GM21381 (cell line): ENCODE measurements around the gene SMCO1.
"Not testable (repeated sequence)": the region's sequence is repeated elsewhere in the genome, so short reads cannot be mapped to it uniquely, and the experiment has no call there.

ENCODE experiments used
- ATAC-seq: cut with Tn5 transposase; IDR thresholded peaks from one replicate; pipeline ENCODE4 v1.9.1; 2021; ENCODE audit warnings: mild to moderate bottlenecking, moderate library complexity; ENCODE audit not compliant: unreplicated experiment

The SMCO1 gene

DNA sequence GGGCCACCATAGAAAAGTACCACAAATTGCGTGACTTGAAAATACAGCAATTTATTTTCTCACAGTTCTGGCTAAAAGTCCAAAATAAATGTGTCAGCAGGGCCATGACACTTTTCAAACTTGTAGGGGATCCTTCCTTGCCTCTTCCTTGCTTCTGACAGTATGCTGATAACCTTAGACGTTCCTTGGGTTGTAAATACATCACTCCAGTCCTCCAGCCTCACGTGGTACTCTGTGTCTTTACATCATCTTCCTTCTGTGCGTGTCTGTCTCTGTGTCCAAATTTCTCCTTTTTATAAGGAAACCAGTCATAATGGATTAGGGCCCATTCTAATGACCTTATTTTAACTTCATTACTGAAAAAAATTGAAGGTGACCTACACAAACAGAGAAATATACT lies 19.0 kb downstream of the SMCO1 start:
- ATAC-seq, result no peak

DNA sequence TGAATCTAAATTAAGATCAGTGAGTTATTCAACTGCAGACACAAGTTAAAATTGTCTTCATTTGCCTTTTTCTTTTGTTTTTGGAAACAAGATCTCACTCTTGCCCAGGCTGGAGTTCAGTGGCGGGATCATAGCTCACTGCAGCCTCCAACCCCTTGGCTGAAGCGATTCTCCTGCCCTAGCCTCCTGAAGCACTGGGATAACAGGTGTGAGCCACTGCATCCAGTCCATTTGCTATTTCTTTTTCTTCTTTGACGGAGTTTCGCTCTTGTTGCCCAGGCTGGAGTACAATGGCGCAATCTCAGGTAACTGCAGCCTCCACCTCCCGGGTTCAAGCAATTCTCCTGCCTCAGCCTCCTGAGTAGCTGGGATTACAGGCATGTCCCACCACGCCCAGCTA lies 21.9 kb downstream of the SMCO1 start:
- ATAC-seq, result no peak

DNA sequence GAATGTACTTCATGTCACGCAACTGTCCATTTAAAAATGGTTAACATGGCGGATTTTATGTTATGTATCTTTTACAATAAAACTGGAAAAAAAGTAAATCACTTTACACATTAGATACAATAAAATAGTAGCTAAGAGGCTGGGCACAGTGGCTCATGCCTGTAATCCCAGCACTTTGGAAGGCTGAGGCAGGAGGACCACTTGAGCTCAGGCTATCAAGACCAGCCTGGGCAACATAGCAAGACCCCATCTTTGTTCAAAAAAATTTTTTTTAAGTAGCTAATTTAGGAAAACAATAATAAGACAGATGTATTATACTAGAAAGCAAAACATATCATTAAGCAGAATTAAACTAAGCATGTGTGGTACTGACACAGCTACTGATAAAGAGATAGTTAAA lies 23.1 kb downstream of the SMCO1 start:
- no peak for ATAC-seq

DNA sequence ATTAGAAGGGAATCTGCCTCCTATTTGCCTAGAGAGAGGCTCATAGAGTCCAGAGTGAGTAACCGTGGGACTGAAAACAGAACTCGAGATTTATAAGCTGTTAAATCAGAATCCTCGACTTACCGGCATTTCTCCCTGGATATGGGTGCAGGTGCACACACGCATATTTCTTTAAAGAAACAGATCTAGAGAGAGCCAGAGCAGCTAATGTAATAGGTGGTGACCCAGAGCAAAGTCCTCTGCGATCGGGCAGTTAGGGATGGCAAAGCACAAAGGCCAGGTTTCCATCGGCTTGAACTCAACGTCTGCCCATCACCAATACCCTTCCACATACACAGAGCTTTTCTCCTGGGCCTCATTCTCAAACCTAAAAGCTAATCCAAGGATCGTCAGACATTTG lies 25.4 kb downstream of the SMCO1 start:
- ATAC-seq, result no peak

DNA sequence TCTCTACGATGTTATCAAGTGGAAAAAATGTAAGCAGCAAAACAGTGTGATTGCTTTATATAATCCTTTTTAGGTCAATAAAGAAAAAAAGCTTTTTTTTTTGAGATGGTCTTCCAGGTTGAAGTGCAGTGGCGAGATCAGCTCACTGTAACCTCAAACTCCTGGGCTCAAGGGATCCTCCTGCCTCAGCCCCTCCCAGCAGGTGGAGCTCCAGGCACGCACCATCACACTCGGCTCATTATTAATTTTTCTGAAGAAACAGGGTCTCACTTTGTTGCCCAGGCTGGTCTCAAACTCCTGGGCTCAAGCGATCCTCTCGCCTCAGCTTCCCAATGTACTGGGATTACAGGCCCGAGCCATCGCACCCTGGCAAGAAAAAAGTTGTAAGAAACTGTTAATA lies 28.9 kb downstream of the SMCO1 start:
- ATAC-seq, result no peak

DNA sequence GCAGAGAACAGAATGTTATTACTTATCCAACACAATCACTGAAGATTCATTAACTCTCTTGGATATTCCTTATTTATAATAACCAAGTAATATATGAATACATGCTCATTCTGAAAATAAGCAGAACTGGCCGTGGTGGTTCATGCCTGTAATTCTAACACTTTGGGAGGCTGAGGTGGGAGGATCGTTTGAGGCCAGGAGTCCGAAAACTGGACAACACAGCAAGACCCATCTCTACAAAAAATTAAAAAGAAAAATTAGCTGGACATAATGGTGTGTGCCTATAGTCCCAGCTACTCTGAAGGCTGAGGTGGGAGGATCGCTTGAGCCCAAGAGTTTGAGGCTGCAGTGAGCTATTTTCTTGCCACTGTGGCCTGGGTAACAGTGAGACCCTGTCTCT lies 37.5 kb downstream of the SMCO1 start:
- ATAC-seq, result no peak

DNA sequence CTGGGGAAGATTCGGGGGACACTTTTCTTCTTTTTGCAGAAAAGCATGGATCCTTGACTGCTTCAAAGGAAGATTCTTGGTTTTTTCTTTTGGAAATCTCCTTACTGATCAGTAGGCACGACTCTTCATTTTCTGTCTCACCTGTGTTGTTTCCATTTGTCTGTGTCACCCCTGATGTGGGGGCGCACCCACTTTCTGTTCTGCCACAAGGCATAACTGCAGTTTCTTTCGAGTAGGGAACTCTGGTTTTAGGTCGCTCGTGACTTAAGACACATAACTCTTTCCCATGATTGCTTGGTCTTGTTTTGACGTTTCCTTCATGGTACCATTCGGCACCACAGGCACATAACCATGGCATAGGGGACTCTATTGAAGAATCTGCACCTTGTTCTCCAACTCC lies 42.9 kb downstream of the SMCO1 start:
- no peak for ATAC-seq

DNA sequence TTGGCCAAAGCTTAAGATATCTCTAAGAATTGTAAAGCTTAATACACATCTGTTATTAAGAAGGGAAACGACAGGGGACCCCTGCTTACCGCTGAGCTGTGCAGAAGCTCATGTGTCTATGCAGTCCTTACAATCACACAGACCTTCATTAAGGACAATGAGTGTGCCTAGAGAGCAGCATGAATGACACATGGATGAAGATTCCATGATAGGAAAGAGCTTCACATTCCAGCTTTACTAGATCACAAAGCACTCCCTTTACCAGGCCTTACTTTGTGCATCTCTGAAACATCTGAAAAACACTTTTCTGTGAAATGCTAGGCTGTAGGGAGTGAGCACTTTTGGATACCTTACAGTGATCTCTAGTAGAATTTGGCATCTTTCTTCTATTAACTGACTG lies 43.6 kb downstream of the SMCO1 start:
- no peak for ATAC-seq

DNA sequence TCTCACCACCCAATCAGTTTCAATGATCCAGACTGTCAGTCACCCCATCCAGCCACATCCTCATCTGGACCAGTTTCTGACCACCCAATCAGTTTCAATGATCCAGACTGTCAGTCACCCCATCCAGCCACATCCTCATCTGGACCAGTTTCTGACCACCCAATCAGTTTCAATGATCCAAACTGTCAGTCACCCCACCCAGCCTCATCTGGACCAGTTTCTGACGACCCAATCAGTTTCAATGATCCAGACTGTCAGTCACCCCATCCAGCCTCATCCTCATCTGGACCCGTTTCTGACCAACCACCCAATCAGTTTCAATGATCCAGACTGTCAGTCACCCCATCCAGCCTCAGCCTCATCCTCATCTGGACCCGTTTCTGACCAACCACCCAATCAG lies 45.0 kb downstream of the SMCO1 start:
- not testable (repeated sequence) for ATAC-seq

DNA sequence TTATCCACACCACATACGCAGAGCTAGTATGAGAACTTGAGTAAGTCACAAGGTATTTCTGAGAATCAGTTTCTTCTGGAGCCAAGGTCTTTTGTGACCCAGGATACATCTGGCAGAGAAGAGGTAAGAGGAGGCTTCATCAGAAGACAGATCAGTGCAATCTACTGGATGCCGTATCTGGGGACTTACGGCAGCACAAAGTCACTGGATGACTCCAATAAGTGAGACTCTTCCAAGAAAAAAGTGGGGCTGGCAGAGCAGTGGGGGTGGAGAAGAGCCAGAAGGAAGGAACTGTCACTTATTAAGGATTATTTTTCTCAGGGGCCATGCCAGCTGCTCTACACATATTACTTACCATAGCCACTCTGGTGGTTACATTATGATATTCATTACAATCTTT lies 51.3 kb downstream of the SMCO1 start:
- ATAC-seq, result no peak

DNA sequence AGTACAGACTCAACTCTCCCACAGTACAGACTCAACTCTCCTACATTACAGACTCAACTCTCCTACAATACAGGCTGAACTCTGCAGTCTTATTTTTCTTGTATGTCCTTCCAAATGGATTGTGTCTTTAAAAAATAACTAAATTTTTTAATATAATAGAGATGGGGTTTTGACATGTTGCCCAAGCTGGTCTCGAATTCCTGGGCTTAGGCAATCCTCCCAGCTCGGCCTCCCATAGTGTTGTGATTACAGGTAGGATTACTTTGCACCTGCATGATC lies 51.7 kb downstream of the SMCO1 start:
- ATAC-seq, result no peak

DNA sequence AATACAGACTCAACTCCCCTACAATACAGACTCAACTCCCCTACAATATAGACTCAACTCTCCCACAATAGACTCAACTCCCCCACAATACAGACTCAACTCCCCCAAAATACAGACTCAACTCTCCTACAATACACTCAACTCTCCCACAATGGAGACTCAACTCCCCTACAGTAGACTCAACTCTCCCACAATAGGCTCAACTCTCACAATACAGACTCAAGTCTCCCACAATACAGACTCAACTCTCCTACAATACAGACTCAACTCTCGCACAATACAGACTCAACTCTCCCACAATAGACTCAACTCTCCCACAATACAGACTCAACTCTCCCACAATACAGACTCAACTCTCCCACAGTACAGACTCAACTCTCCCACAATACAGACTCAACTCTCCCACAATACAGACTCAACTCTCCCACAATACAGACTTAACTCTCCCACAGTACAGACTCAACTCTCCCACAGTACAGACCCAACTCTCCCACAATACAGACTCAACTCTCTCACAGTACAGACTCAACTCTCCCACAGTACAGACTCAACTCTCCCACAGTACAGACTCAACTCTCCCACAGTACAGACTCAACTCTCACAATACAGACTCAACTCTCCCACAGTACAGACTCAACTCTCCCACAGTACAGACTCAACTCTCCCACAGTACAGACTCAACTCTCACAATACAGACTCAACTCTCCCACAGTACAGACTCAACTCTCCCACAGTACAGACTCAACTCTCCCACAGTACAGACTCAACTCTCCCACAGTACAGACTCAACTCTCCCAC lies 52.3 kb downstream of the SMCO1 start:
- not testable (repeated sequence) for ATAC-seq

DNA sequence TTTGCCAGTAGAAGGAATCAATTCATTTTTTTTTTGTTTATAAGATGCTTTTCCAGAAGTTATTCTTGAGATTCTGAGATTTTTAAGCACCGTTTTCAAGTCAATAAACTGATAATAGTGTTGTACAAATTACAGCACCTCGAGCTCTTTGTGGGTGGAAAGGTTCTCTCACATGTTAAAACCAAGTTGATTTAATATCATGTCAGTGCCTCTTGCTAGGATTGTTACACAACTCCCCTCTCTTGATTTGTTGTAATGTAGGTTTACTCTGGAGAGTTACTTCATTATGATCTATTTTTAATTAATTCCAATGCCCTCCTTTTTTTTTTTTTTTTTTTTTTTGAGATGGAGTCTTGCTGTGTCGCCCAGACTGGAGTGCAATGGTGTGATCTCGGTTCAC lies 57.1 kb downstream of the SMCO1 start:
- no peak for ATAC-seq

DNA sequence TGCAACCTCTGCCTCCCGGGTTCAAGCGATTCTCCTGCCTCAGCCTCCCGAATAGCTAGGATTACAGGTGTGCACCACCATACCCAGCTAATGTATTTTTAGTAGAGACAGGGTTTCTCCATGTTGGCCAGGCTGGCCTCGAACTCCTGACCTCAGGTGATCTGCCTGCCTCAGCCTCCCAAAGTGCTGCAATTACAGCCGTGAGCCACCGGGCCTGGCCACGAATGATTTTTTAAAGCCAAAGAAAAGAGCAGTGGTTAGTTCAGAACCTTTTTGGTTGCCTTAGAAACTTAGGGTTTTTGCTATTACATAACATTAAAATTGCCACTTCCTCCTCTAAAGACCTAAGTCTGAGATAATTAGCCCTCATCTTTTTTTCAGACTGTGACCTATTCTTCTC lies 57.7 kb downstream of the SMCO1 start:
- not testable (repeated sequence) for ATAC-seq
